GM21619 (cell line): ENCODE data around the gene CNTNAP1.

Experiments used
- ATAC-seq: cut with Tn5 transposase; IDR thresholded peaks from one replicate; pipeline ENCODE4 v1.9.1; 2021; ENCODE audit not compliant: unreplicated experiment

CNTNAP1 gene

DNA sequence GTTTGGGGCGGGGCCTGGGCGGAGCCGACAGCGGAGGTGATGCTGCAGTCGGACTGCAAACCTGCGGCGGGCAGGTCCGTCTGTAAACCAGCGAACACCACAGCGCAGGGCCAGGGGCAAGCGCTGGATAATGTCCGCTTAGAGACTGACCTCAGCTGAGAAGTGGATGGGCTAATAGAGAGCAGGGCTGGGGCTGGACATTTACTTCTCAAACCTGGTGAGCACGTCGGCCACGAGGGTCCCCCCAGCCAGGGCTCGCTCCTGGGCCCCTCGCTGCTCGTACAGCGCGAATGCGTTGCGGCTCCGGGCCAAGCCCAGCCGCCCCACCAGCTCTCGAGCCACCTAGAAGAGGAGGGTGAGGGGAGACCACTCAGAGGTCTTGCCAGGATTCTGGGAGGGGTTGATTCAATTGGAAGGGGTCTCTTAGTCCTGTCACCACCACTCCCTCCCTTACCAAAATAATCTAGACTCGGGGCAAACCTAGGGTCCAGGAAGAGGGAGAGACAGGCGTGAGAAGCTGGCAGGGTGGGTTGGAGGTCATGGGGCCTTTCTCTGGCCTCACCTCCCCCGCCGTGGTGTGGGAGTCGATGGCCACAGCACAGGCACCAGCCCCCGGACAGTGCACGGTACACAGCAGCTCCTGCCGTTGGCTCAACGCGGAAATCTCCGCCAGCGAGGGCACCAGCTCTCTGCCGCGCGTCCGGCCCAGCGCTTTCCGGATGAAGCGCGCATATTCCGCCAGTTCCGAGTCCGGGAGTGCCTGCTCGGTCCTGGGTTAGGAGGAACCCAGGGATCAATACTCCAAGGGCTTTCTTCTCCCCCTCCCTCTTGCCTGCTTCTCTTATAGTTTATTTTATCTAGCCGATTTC, 11.3 kb upstream of the CNTNAP1 start:
- no peak for ATAC-seq

DNA sequence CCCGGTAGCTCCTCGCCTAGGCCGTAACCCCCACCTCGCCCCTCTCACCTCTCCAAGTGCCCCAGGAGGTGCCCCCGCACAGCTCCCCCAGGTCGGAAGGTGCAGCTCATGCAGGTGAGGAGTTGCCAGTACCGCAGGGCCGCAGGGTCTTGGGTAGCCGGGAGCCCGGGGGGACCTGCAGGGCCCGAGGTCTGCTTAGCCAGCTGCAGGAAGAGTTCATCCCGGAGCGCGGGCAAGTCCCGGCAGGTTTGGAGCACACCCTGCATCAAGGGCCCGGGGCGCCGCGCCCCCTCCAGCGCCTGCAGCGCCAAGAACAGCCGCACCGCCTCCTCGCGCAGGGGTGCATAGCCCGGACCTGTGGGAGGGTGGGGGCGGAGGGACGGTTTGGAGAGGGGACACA, 10.3 kb upstream of the CNTNAP1 start:
- ATAC-seq = no peak

DNA sequence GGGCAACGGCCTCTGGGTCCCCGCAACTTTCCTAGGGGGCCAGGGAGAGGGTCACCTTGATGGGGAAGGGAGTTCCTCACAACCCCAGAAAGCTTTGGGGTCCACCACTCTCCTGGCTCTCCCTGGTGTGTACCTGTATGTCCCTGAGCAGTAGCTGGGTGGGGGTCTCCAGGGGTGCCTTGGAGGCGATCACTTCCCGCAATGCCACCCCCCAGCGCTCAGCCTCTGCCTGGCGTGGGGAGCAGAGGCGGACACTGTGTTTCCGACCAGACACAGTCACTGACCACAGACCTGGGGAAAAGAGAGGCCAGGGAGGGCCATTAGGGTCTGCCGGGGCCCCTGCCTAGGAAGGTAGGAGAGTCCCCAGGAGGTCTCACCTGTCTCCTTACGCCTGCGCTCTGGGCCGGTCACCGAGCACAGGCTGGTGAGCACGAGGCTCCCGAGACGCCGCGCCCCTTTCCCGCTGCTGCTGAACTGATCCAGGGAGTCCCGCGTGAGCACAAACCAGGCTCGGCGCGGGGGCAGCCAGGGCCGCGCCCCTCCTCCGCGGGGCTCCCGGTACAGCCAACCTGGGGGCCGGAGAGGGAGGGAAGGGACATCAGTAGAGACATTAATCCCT, 9.0 kb upstream of the CNTNAP1 start:
- no peak for ATAC-seq

DNA sequence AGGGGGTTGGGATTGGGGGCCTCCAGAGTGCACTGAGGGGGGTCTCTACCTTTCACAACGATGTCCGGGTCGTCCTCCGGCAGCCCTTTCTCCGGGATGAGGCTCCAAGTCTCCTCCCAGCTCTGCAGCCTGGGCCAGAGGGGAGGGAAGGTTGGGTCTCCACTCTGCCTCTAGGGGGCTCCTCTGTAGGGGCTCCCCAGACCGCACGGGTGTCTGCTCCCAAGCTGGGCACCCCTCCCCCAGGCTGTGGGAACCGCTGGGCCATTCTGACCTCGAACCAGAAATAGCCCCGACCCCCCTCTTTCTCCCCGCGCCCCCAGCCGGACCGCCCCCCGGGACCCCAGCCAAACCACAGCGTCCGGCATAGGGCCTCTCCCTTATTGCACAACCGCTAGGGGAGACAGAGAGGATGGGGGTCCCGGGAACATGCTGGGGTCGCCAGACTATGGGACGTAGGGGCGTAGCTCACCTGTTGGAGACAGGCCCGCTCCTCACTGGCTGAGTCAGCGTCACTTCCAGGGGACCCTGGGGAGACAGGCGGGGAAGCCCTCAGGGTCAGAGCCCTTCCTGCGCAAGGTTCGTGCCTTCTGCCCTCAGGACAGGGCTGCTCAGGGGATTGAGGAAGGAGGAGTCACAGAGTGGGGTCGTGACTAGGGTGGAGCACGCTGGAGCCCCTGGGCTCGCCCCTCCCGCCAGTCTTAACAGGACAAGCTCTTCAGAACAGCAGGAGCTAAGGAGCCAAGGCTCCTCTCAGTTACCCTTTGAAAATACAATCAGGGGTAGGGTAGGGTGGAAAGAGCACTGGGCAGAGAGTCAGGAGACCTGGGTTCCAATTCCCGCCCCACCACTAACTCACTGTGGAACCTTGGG, 8.2 kb upstream of the CNTNAP1 start:
- no peak for ATAC-seq

DNA sequence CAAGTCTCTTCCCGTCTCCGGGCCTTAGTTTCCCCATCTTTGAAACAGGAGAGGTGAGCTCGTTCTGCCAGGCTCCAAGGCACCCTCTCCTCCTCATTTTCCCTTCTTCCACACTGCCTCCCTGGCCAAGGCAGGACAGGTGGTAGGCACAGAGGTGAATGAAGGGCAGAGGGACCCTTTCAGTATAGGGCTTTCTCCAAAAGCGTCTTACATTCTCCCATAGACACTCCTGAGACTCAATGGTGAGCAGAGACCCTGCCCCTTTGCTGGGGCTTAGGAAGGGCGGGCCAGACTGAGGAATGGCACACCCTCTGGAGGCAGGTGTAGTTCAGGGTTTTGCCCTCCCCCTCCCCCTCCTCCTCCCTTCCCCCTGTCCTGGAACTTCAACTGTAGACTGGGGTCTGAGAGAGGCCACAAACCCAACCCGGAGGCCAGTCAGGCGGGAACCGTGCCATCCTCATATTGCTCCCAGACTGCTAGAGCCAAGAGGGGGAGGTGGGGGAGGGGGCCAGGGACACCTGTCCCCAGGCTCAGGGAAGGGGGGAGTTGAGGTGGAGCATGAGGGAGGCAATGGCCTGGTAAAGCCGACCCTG, 7.5 kb upstream of the CNTNAP1 start:
- ATAC-seq = no peak

DNA sequence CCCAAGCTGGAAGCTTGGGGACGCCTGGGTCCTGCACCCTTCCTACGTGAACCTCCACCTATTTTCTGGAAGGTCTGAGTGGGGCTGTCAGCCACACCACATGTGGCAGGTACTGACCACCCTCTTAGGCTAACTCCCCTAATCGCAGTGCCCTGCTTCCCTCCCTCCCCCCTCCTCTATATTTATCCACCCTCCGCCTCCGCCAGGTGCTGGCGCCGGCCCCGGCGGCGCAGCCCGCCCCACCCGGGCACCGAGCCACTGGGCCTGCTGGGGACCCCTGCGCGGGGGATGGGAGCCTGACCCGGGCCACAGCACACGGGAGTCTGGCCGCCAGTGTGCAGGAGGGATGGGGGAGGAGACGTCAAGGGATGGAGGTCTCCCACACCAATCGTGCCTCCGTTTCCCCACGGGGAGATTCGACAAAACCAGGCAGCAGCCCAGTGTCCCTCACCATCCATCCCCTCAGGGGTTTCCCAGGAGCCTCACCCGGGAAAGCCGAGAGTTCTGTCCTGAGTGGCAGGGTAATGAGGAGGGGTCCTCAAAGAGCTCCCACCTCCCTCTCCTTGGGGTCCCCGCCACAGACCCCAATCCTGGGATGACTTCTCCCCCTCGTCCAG, 6.9 kb upstream of the CNTNAP1 start:
- ATAC-seq = no peak

DNA sequence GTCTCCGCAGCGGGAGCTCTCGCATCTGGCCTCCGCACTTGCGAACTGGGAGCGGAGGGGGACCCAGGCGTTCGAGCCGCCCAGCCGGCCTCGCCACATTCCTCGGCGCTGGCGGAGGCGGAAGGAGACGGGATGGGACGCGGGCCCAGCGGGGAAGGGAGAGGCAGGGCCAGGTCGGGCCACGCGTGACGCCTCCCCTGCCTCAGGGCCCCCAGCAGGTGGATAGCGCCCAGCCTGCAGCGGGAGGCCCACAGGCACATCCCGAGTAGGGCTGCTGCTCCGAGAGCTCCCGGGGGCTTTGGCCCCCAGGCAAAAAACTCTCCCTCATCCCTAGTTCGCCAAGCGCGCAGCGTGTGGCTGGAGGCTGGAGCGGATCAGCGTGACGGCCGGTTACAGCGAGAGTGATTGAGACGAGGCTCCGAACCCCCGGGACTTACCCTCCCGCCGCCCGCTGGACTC, 6.3 kb upstream of the CNTNAP1 start:
- no peak for ATAC-seq

DNA sequence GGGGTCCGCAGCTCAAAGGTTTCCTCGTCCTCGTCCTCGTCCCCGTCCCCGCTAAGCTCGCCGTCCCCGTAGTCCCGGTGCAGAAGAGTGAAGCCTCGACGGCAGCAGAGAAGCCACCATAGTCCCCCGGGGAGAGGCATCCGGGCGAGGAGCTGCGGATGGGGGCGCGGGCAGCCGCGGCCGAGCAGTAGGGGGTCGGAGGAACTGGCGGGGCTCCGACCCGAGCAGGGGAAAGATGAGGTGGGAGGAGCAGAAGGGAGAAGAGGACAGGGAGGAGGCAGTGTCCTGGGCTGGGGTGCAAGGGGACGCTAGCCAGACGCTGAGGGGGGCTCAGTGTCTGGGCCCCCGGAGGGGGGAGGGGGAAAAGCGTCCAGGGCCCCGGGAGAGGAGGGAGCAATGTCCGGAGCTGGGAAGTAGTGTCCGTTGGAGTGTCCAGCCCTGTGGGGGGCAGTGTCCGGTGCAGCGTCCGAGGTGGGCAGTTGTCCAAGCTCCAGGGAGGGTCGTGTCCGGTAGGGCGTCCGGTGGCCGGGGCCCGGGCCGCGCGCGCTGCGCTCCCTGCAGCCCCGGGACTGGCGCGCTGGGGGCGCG, 5.8 kb upstream of the CNTNAP1 start, which contains the start of gene PLEKHH3:
PLEKHH3 (minus strand) TSS at position 571 of the 588 bp plus-strand sequence; CDS start at position 140, 431 bp downstream.
- ATAC-seq = peak; percentile 1

DNA sequence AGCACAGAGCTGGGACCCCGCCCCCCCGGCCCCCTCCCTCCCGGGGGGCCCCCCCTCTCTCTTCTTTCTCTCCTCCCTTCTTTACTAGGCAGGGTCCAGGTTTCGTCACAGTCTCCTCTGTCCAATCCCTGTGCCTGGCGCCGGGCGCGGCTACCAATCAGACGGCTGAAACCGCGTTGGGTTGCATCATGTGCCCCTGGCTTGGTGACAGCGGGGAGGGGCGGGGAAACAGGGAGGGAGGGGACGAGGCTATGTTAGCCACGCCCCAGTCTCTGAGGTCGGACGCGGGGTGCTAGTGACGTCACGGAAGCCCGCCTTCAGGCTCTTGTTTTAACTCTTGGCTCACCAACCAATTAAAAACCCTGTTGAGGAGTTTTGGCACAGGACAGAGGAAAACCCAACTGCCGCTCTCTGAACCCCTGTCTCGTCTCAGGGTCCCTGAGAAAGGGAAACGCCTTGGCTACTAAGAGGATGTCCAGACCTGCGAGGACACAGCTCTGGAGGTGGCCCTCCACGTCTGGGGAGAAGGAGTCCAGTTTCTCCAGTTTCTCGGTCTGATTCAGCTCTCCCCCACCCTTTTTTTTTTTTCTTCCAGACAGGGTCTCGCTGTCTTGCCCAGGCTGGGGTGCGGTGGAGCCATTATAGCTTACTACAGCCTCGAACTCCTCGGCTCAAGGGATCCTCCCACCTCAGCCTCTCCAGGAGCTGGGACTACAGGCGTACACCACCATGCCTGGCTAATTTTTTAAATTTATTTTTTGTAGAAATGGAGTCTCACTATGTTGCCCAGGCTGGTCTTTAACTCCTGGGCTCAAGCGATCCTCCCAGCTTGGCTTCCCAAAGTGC, 5.1 kb upstream of the CNTNAP1 start:
- peak; percentile 54 for ATAC-seq

DNA sequence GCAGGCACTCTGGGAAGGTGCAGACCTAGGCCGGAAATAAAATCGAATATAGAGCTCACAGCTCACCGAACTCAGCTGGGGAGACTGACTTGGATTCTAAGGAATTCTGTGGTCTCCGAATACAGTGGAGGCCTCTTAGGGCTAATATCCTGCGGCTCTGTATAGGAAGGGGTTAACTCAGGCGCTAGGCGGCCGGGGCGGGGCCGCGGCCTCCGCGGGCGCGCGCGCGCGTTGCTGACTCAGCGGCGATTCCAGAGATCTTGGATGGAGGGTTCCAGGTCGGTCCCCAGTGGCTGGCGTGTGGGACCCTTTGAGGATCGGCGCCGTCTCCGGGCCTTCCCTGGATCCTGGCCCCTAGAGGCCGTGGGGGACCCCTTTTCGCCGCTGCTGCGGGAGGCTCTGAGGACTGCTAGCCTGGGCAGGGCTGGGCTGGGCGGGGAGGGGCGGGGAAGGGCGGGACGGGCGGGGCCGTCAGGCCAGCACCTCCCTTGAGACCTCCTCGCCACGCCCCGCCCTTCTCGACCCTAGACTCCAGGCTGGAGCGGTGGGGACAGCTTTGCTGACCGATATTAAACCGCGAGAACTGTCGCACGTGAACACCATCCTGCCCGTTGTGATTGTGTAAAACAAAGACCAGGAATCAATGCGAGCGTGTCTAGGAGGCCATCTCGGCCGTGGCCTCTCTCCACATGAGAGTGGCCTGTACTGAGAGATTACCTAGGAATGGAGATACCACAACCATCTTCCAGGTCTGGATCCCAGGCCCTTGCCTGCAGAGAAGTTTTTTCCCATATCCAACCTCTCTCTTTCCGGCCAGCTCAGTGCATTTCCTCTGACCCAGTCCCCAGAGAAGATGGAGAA, 4.2 kb upstream of the CNTNAP1 start:
- peak; percentile 25 for ATAC-seq

DNA sequence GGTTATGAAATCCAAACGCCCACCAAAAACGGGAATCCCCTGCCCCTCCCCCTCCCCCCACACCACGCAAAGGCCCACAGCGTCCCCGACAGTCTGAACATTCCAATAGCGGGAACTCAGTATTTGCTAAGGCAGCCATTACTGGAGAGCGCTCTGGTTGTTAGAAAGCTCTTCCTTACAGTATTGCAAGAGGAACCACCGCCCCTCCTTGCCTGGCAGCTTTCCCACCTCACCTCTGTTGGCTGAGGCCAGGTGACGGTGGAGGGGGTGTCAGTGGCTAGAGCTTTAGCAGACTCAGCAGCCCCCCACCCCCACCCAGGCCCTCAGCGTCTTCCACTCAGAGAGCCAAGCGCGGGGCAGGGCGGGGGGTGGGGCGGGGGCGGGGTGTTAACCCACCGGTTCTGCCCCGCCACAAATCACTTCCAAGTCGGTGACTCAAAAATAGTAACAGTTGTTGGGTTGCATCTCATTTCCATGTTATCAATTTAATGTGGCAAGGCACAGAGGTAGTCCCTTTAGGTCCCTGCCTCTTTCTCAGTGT, 3.3 kb upstream of the CNTNAP1 start:
- no peak for ATAC-seq

DNA sequence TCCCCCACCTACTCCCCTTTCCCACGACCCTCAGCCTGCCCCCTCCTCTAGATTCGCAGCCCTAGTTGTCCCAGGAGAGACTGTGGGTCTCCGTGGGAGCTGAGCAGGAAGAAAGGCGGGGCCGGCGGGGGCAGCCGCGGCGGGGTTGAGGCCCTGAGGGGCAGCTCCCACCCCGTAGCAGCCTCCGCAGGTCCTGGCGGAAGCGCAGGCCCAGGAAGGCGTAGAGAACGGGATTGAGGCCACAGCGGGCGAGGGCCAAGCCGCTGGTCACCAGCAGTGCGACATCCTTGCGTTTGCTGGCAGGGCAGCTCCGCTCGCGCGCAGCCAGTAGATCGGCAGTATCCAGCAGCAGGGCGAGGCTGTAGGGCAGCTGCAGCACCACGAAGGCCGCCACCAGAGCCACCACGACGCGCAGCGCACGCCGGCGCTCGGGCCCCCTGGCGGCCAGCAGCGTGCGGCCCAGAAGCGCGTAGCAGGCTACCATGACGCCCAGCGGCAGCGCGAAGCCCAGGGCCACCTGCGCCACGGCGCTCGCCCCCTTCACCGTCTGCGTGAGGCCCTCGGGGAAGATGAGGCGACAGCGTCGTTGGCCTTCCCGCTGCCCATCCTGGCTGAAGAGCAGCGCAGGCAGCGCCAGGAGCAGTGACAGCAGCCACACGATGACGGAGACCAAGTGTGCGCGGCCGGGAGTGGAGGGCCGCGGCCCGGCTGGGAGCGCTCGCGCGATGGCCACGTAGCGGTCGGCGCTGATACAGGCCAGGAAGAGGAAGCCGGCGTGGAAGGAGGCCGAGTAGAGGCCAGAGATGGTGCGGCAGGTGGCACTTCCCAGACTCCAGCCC, 2.6 kb upstream of the CNTNAP1 start:
- ATAC-seq = no peak

DNA sequence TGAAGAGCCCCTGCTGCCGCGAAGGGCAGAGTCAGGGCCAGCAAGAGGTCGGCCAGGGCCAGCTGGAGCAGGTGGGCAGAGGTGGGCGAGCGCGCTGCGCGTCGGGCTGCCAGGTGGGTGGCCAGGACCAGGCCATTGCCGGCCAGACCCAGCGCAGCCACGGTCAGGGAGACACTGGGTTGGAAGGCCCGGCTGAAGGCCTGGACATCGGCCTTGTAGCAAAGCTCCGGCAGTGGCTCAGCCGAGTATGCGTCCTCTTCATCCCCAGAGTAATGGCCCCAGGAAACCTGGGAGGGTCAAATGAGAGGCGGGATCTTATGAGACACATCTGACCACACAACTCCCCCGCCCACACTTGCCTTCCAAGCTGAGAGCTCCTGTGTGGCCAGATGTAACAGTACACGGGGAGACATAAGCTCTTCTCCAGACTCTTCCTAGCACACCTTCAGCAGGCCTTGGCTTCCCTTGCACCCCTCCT, 2.0 kb upstream of the CNTNAP1 start:
- no peak for ATAC-seq

DNA sequence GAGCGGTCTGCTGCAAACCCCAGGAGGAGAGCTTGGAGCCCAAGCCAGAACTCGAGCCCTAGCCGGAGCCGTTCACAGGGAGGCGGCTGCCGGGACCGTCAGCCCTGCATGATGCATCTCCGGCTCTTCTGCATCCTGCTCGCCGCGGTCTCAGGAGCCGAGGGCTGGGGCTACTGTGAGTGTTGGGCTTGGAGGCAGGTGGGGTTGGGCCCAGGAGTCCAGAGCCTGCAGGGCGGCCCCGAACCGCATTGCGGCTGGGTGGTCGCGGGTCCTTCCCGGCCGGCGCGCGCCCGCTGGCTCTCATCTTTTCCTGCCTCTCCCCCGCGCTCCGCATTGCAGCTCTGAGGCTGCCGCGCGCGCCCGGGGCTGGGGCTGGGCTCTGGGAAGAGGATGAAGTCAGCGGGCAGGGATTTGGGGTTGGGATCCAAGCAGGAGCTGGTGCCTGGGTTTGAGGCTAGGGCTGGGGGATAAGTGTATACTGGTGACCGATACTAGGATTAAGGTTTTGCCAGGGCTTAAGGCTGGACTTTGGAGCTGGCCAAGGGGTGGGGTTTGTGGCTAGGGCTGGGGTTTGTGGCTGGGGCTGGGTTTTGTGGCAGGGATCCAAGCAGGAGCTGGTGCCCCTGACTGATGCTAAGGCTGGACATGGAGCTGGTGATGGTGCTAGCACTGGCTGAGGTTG, 532 bp downstream of the CNTNAP1 start:
- no peak for ATAC-seq

DNA sequence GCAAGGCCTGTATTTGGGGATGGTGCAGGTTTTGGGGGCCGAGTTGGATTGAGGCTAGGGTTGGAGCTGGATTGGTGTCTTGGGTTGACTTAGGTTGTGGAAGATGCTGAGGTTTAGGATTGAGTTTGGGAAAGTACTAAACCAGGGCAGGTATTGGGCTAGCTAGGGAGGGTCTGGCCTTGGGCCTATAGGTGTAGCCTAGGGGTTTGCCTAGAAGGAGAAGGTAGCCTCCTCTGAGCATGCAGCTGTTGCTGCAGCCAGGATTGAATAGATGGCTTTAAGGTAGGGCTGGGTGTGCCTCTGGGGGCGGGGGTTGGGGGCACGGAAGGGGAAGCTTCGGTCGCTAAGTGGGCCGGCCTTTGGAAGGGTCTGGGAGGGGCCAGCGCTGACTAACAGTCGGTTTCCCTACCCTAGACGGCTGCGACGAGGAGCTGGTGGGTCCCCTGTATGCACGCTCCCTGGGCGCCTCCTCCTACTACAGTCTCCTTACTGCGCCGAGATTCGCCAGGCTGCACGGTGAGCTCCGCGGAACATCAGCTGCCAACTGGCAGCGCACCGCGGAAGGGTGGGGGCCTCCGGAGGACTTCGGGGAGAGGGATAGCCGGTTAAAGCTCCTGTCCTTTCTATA, 1.2 kb downstream of the CNTNAP1 start:
- ATAC-seq = no peak
